NCI-H146 treated with DMSO at 0.1 percent for 48 hours (cell line): ENCODE data around the gene TRPM3.
A peak's percentile ranks its signal among the peaks of the same experiment; 100 is the strongest.

ENCODE experiments used
- DNase-seq: peaks from one replicate; lab custom pipeline; 2025; ENCODE audit not compliant: unreplicated experiment; lab: John Stamatoyannopoulos, UW

The TRPM3 gene

GRCh38 chr9:70616228-70616990, 505.0 kb downstream of the TRPM3 start:
- DNase-seq, result no peak

- DNase-seq, result no peak
Observed at GRCh38 chr9:70615464-70616138, 505.8 kb downstream of the TRPM3 start.

- no peak for DNase-seq
Observed at GRCh38 chr9:70614786-70615463, 506.5 kb downstream of the TRPM3 start.

GRCh38 chr9:70613024-70613768, 508.2 kb downstream of the TRPM3 start:
- no peak for DNase-seq

GRCh38 chr9:70610287-70610644, 511.2 kb downstream of the TRPM3 start:
- no peak for DNase-seq

GRCh38 chr9:70609542-70610286, 511.7 kb downstream of the TRPM3 start:
- no peak for DNase-seq

GRCh38 chr9:70609011-70609410, 512.4 kb downstream of the TRPM3 start:
- no peak for DNase-seq

- no peak for DNase-seq
Observed at GRCh38 chr9:70607926-70608325, 513.5 kb downstream of the TRPM3 start.

GRCh38 chr9:70607329-70607728, 514.1 kb downstream of the TRPM3 start:
- no peak for DNase-seq

GRCh38 chr9:70603020-70603411, 518.4 kb downstream of the TRPM3 start:
- no peak for DNase-seq

- peak; percentile 15 for DNase-seq
Observed at GRCh38 chr9:70602321-70603019, 519.0 kb downstream of the TRPM3 start.

- no peak for DNase-seq
Observed at GRCh38 chr9:70601000-70601951, 520.1 kb downstream of the TRPM3 start.

GRCh38 chr9:70600506-70600905, 520.9 kb downstream of the TRPM3 start:
- no peak for DNase-seq

GRCh38 chr9:70597886-70598285, 523.5 kb downstream of the TRPM3 start:
- no peak for DNase-seq

GRCh38 chr9:70595211-70595610, 526.2 kb downstream of the TRPM3 start:
- no peak for DNase-seq

- no peak for DNase-seq
Observed at GRCh38 chr9:70594386-70594944, 527.0 kb downstream of the TRPM3 start.

- DNase-seq, result no peak
Observed at GRCh38 chr9:70593241-70593640, 528.2 kb downstream of the TRPM3 start.

GRCh38 chr9:70590315-70590677, 531.1 kb downstream of the TRPM3 start:
- no peak for DNase-seq
